Natural killer cell (primary cell): ENCODE measurements around the gene CPT1B. TPM values are rescaled to one million over a fixed set of nuclear protein-coding genes. Genes with fewer than 3 reads are reported as not detected.

Experiments
- ATAC-seq, 3 donors: fragments of 150-1000 bp in 2 of 3; fragments of 200-7000 bp in 1 of 3; cut with Tn5 transposase; 1 replicate in 1 of 3; 2 replicates in 2 of 3; pipeline ENCODE4 v1.10.0; 2021; ENCODE audit warnings: mild to moderate bottlenecking in 2 of 3, moderate library complexity in 2 of 3
- DNase-seq, 2 donors: peaks; one replicate each; pipeline versions ENCODE4 v3.0.0 to v3.0.0-alpha.2; 2013 to 2021; ENCODE audit warnings: mixed read lengths in 1 of 2
- H3K27ac ChIP-seq: one replicate; pipeline ENCODE4 v1.5.1; 2013; ENCODE audit warnings: mild to moderate bottlenecking, low read length
- H3K27me3 ChIP-seq: one replicate; pipeline ENCODE4 v1.6.1; 2013; ENCODE audit warnings: low read length; ENCODE audit not compliant: control insufficient read depth, insufficient read depth
- H3K36me3 ChIP-seq: one replicate; pipeline ENCODE4 v1.6.1; 2013; ENCODE audit warnings: low read length; ENCODE audit not compliant: control insufficient read depth, insufficient read depth
- H3K4me1 ChIP-seq: one replicate; pipeline ENCODE4 v1.6.1; 2013; ENCODE audit warnings: low read length; ENCODE audit not compliant: control insufficient read depth, insufficient read depth
- H3K4me3 ChIP-seq: one replicate; pipeline ENCODE4 v1.5.1; 2013; ENCODE audit warnings: low read length
- H3K9me3 ChIP-seq: one replicate; pipeline ENCODE4 v1.6.1; 2013; ENCODE audit warnings: low read length; ENCODE audit not compliant: control insufficient read depth, insufficient read depth
- H3K27ac Mint-ChIP-seq, 2 donors: one replicate each; pipeline ENCODE4 v1.8.0; 2022; ENCODE audit warnings: mild to moderate bottlenecking in 2 of 2, mixed read lengths in 2 of 2, moderate library complexity in 1 of 2
- H3K27me3 Mint-ChIP-seq, 2 donors: one replicate each; pipeline ENCODE4 v1.8.0; 2022; ENCODE audit warnings: low read depth in 2 of 2, mixed read lengths in 2 of 2
- H3K36me3 Mint-ChIP-seq: one replicate; pipeline ENCODE4 v1.8.0; 2022; ENCODE audit warnings: mixed read lengths
- H3K4me1 Mint-ChIP-seq, 2 donors: one replicate each; pipeline ENCODE4 v1.8.0; 2022; ENCODE audit warnings: mixed read lengths in 2 of 2
- H3K4me3 Mint-ChIP-seq: one replicate; pipeline ENCODE4 v1.8.0; 2022; ENCODE audit warnings: mild to moderate bottlenecking, moderate library complexity, mixed read lengths
- H3K9me3 Mint-ChIP-seq, 2 donors: one replicate each; pipeline ENCODE4 v1.8.0; 2022; ENCODE audit warnings: mixed read lengths in 2 of 2
- WGBS: methylation state at CpG from one replicate; pipeline ENCODE4 v1.1.7; 2013; ENCODE audit warnings: missing lambda C conversion rate; ENCODE audit not compliant: insufficient coverage; 5-methylcytosine and 5-hydroxymethylcytosine counted together
- intact Hi-C: fragments of 100-400 bp; cut with micrococcal nuclease; formaldehyde crosslinking; loops from one replicate; pipeline ENCODE4 v1.14.2; 2022
- total RNA-seq, 4 donors: library from RNA; stranded (reverse); fragments of 120-200 nt in 1 of 4; gene quantifications; one replicate each; pipeline versions ENCODE4 v1.2.3 to v1.2.4, GENCODE V29; 2013 to 2022
- TF ChIP-seq, protein P1 (sequence below): fragments of 200-600 bp; IDR thresholded peaks from one replicate; pipeline ENCODE4 v1.8.0; 2022; ENCODE audit warnings: antibody characterized with exemption

The CPT1B gene
- total RNA-seq, 3 donors from 2014 or later (not counting 1 experiment from before 2014, with no cell fraction given): 53.1 to 75.7 (median 55.5) TPM

DNA sequence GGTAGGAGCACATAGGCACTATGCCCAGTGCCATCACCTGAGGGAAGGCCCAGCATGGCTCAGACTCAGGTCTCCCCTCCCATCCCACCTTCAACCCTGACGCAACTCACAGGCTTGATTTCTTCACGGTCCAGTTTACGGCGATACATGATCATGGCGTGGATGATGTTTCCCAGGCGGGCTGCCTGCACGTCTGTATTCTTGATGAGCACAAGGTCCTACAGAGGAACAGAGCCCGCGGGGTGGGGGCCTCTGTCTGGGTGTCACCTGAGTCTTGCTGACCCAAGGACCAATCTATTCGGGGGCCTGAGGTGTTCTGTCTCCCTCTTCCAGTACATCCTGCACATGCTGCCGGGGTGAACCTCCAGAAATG lies 3.9 kb downstream of the CPT1B start:
- Histone ChIP-seq H3K9me3 (no peaks in the 10 kb centered on the region), H3K4me1 (peaks cover 21% of the 10 kb centered on the region), H3K27me3 (no peaks in the 10 kb centered on the region), H3K36me3 (peaks cover 12% of the 10 kb centered on the region), H3K4me3 (no peak overlapping the region), H3K27ac (no peak overlapping the region)
- Mint-ChIP-seq H3K27me3 (no peaks in the 10 kb centered on the region), H3K9me3 (no peaks in the 10 kb centered on the region), H3K4me3 (no peak overlapping the region), H3K36me3 (no peaks in the 10 kb centered on the region), H3K4me1 (peaks cover 0 to 8% of the 10 kb centered on the region in 2 donors), H3K27ac (no peak overlapping the region)
- 96% methylated on average over 11 of the region's 11 CpGs for WGBS
- DNase-seq (no peak), ATAC-seq (no peak)
- intact Hi-C loops: no loop called here
- TF ChIP-seq, protein P1, sequence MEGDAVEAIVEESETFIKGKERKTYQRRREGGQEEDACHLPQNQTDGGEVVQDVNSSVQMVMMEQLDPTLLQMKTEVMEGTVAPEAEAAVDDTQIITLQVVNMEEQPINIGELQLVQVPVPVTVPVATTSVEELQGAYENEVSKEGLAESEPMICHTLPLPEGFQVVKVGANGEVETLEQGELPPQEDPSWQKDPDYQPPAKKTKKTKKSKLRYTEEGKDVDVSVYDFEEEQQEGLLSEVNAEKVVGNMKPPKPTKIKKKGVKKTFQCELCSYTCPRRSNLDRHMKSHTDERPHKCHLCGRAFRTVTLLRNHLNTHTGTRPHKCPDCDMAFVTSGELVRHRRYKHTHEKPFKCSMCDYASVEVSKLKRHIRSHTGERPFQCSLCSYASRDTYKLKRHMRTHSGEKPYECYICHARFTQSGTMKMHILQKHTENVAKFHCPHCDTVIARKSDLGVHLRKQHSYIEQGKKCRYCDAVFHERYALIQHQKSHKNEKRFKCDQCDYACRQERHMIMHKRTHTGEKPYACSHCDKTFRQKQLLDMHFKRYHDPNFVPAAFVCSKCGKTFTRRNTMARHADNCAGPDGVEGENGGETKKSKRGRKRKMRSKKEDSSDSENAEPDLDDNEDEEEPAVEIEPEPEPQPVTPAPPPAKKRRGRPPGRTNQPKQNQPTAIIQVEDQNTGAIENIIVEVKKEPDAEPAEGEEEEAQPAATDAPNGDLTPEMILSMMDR: no peak

DNA sequence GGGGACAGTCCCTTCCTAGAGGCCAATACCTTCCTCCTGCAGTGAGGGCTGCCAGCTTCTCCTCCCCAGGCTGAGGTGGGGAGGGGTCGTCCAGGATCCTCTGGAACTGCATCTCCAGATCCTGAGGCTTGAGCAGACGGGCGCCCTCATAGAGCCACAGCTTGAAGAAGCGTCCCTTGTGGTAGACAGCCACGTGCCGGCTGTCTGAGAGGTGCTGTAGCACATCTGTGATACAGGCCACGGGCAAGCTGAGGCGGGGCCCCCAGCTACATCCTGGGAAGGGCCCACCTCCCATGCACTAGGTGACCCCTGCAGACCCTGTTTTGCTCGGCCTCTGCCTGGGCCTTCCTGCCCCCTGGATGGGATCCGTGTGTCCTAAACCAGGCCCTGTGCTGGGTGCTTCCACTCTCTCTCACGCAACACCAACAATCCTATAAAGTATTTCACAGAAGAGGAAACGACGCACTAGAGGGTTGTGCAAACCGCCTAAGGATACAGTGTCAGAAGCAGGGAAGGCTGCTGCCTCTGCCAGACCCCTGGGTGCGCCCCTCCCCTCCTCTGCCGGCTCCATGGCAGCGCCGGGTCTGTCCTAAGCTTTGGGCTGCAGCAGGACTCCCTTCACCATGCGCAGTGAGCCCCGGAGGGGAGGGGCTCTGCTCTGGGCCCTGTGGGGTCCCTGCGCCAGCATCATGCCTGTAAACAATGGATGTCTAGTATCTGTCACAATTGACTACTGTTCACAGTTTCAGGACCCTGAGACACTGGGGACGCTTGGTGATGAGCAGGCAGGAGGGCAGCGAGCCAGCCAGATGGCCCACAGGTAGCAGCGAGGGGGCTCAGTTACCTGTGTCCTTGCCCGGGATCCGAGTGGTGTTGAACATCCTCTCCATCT lies 4.5 kb downstream of the CPT1B start:
- Mint-ChIP-seq H3K27me3 (no peaks in the 10 kb centered on the region), H3K4me1 (peaks cover 0 to 8% of the 10 kb centered on the region in 2 donors), H3K4me3 (no peak overlapping the region), H3K36me3 (no peaks in the 10 kb centered on the region), H3K9me3 (no peaks in the 10 kb centered on the region), H3K27ac (no peak overlapping the region)
- WGBS: 93% methylated on average over 26 of the region's 26 CpGs
- Histone ChIP-seq H3K27me3 (no peaks in the 10 kb centered on the region), H3K9me3 (no peaks in the 10 kb centered on the region), H3K36me3 (peaks cover 13% of the 10 kb centered on the region), H3K4me1 (peaks cover 17% of the 10 kb centered on the region), H3K27ac (no peak overlapping the region), H3K4me3 (no peak overlapping the region)
- DNase-seq (no peak), ATAC-seq (no peak)
- intact Hi-C loops: no loop called here
- TF ChIP-seq, protein P1: no peak

DNA sequence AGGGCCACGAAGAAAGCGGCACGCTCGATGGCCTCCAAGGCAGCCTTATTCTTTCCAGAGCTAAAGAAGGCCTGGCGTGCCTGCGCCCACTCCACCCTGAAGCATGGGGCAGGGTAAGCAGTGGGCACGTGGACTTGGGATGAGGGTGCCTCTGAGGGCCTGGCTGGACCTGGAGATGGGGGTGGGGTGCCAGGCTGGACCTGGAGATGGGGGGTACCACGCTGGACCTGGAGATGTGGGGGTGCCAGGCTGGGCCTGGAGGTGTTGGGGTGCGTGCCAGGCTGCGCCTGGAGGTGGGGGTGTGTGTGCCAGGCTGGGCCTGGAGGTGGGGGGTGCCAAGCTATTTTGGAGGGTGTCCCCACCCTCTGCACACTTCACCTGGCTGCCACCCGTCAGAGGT lies 5.3 kb downstream of the CPT1B start:
- no peak overlapping the region for H3K27ac ChIP-seq
- Mint-ChIP-seq H3K4me1 (peaks cover 0 to 8% of the 10 kb centered on the region in 2 donors), H3K27me3 (no peaks in the 10 kb centered on the region), H3K27ac (no peak overlapping the region), H3K9me3 (no peaks in the 10 kb centered on the region), H3K4me3 (no peak overlapping the region), H3K36me3 (no peaks in the 10 kb centered on the region)
- DNase-seq (no peak), ATAC-seq (no peak)
- intact Hi-C loops: no loop called here
- H3K4me1 ChIP-seq: peaks cover 9% of the 10 kb centered on the region
- H3K36me3 ChIP-seq: peaks cover 16% of the 10 kb centered on the region
- TF ChIP-seq, protein P1: no peak
- over 99% methylated on average over 11 of the region's 11 CpGs for WGBS
- H3K4me3 ChIP-seq: no peak overlapping the region
- H3K9me3 ChIP-seq: no peaks in the 10 kb centered on the region
- H3K27me3 ChIP-seq: no peaks in the 10 kb centered on the region
